HCT116 (cell line): ENCODE measurements around the gene CCNYL1. TPM values are rescaled to one million over a fixed set of nuclear protein-coding genes. Genes with fewer than 3 reads are reported as not detected.
"Not testable (repeated sequence)": the region's sequence is repeated elsewhere in the genome, so short reads cannot be mapped to it uniquely, and the experiment has no call there.

ENCODE experiments used
- ATAC-seq: fragments of 200-7000 bp; cut with Tn5 transposase; 2 replicates; pipeline ENCODE4 v1.9.1; 2020; ENCODE audit warnings: mild to moderate bottlenecking, moderate library complexity
- BruUV-seq: library from RNA; stranded (reverse); fragments of 400-500 nt; replicated peaks from 2 replicates; lab custom pipeline; 2021; lab: Mats Ljungman, UMichigan
- CTCF ChIA-PET: fragments of 300-600 bp; sonication (Branson Sonifier 250); formaldehyde crosslinking; loops from one replicate; lab custom pipeline; 2021; ENCODE audit warnings: antibody characterized with exemption; lab: Charles Lee
- POLR2A ChIA-PET: fragments of 300-600, 350-600 bp; sonication (Branson Sonifier 250); formaldehyde crosslinking; loops from one replicate; lab custom pipeline; 2021; ENCODE audit warnings: antibody characterized with exemption; lab: Charles Lee
- RAD21 ChIA-PET, 2 experiments: fragments of 300-600 bp; sonication (Branson Sonifier 250); formaldehyde crosslinking; loops; one replicate each; lab custom pipeline; 2023; ENCODE audit warnings: low total read pairs in 2 of 2; ENCODE audit not compliant: uncharacterized antibody in 2 of 2, unreplicated experiment in 2 of 2, low non-redundant PET in 1 of 2; lab: Charles Lee
- DNase-seq: peaks from one replicate; pipeline ENCODE4 v3.0.0-alpha.2; 2010; ENCODE audit warnings: low read depth, low spot score
- H2AFZ ChIP-seq: fragments of 200-600 bp; shearing (Covaris generic), sonication (generic); 2 replicates; pipeline ENCODE4 v1.6.1; 2017; ENCODE audit warnings: low read depth, mixed run types, mixed read lengths, antibody characterized with exemption, low read length; ENCODE audit not compliant: poor library complexity, severe bottlenecking
- H3K27ac ChIP-seq: 2 replicates; pipeline ENCODE4 v1.5.1; 2012; ENCODE audit warnings: low read depth, low read length
- H3K27me3 ChIP-seq: fragments of 200-600 bp; sonication (generic); 2 replicates; pipeline ENCODE4 v1.6.1; 2016; ENCODE audit warnings: mixed run types, low read length, mixed read lengths; ENCODE audit not compliant: insufficient read depth
- H3K36me3 ChIP-seq, 2 experiments: fragments of 200-500 bp in 1 of 2; fragments of 200-600 bp in 1 of 2; sonication (Bioruptor generic) in 1 of 2; sonication (generic) in 1 of 2; 2 replicates each; pipeline versions ENCODE4 v1.5.1 to v1.6.1; 2014 to 2016; ENCODE audit warnings: low read length in 2 of 2, inconsistent platforms in 1 of 2, mixed read lengths in 1 of 2, mixed run types in 1 of 2; ENCODE audit not compliant: insufficient read depth in 2 of 2, control insufficient read depth in 1 of 2
- H3K4me1 ChIP-seq, 2 experiments: fragments of 200-600 bp in 1 of 2; sonication (generic) in 1 of 2; 2 replicates each; pipeline versions ENCODE4 v1.5.1 to v1.6.1; 2012 to 2017; ENCODE audit warnings: low read length in 2 of 2, inconsistent platforms in 1 of 2, mild to moderate bottlenecking in 1 of 2, mixed read lengths in 1 of 2, mixed run types in 1 of 2, moderate library complexity in 1 of 2; ENCODE audit not compliant: insufficient read depth in 2 of 2, control insufficient read depth in 1 of 2
- H3K4me2 ChIP-seq: fragments of 200-600 bp; sonication (generic); 2 replicates; pipeline ENCODE4 v1.6.1; 2017; ENCODE audit warnings: mixed run types, low read length, mixed read lengths
- H3K4me3 ChIP-seq, 2 experiments: fragments of 200-600 bp in 1 of 2; sonication (generic) in 1 of 2; replicated peaks in 1 of 2; 2 replicates each; pipeline ENCODE4 v1.5.1; 2011 to 2016; ENCODE audit warnings: low read length in 2 of 2, control low read depth in 1 of 2, low read depth in 1 of 2, mild to moderate bottlenecking in 1 of 2, mixed read lengths in 1 of 2, mixed run types in 1 of 2
- H3K79me2 ChIP-seq: fragments of 200-600 bp; sonication (generic); 2 replicates; pipeline ENCODE4 v1.6.1; 2017; ENCODE audit warnings: mild to moderate bottlenecking, mixed run types, low read length, moderate library complexity, mixed read lengths; ENCODE audit not compliant: insufficient read depth
- H3K9ac ChIP-seq: fragments of 200-600 bp; sonication (generic); 2 replicates; pipeline ENCODE4 v1.6.1; 2016; ENCODE audit warnings: low read length, mixed read lengths
- H3K9me2 ChIP-seq: fragments of 200-600 bp; sonication (generic), shearing (Covaris generic); 2 replicates; pipeline ENCODE4 v1.6.1; 2017; ENCODE audit warnings: mixed run types, mild to moderate bottlenecking, moderate library complexity; ENCODE audit not compliant: insufficient read depth
- H3K9me3 ChIP-seq, 2 experiments: fragments of 200-500 bp in 1 of 2; fragments of 200-600 bp in 1 of 2; sonication (Bioruptor generic) in 1 of 2; sonication (generic) in 1 of 2; 2 replicates each; pipeline ENCODE4 v1.6.1; 2014 to 2017; ENCODE audit warnings: low read length in 2 of 2, mixed read lengths in 2 of 2, inconsistent platforms in 1 of 2, low read depth in 1 of 2, mild to moderate bottlenecking in 1 of 2, mixed run types in 1 of 2, moderate library complexity in 1 of 2; ENCODE audit not compliant: control insufficient read depth in 1 of 2, insufficient read depth in 1 of 2
- H4K20me1 ChIP-seq: fragments of 200-600 bp; sonication (generic), shearing (Covaris generic); 2 replicates; pipeline ENCODE4 v1.6.1; 2017; ENCODE audit warnings: mixed run types, mild to moderate bottlenecking, moderate library complexity; ENCODE audit not compliant: insufficient read depth
- ATF3 ChIP-seq: IDR thresholded peaks from 2 replicates; pipeline ENCODE4 v1.6.1; 2012
- POLR2A ChIP-seq: IDR thresholded peaks from 2 replicates; pipeline ENCODE4 v1.7.0; 2011; ENCODE audit warnings: borderline replicate concordance; ENCODE audit not compliant: insufficient read depth, insufficient read length; ENCODE audit errors: extremely low read depth
- RAD21 ChIP-seq: IDR thresholded peaks from 2 replicates; pipeline ENCODE4 v1.6.1; 2012; ENCODE audit warnings: low read depth, mild to moderate bottlenecking
- REST ChIP-seq: IDR thresholded peaks from 2 replicates; pipeline ENCODE4 v1.6.1; 2012; ENCODE audit warnings: low read depth
- ZFX ChIP-seq: fragments of 450-650 bp; IDR thresholded peaks from 2 replicates; pipeline ENCODE4 v1.6.1; 2017
- intact Hi-C: fragments of 100-400 bp; cut with micrococcal nuclease; formaldehyde crosslinking; loops from 2 replicates; pipeline ENCODE4 v1.10.0; 2022
- total RNA-seq: library from RNA; stranded (reverse); gene quantifications from one replicate; pipeline ENCODE4 v1.2.1, GENCODE V29; 2021; ENCODE audit not compliant: unreplicated experiment
- TF ChIP-seq, protein P1 (sequence below): IDR thresholded peaks from 2 replicates; pipeline ENCODE4 v1.6.1; 2011; ENCODE audit warnings: mild to moderate bottlenecking, low read length, moderate library complexity; ENCODE audit not compliant: insufficient replicate concordance; ENCODE audit errors: extremely low read depth

CCNYL1 gene
- total RNA-seq, 1 experiment from 2014 or later: 14.9 TPM

DNA sequence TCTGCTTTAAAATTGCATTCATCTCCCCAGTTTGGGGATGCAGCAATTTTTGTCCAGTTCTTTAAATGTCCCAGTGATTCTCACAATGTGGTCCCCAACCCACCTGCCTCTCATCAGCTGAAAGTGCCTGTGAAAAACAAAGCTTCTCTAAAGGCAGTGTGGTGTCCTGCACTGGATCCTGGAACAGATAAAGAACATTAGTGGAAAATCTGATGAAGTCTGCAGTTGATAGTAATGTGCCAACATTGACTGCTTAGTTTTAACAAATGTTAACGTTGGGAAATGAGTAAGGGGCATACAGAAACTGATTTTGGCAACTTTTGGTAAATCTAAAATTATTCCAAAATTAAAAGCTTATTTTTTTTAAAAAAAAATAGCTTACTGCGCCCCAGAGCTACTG is 49.0 kb downstream of the CCNYL1 start (continued):
- TF ChIP-seq REST: no peak
- TF ChIP-seq POLR2A: no peak
- TF ChIP-seq ZFX: no peak
- no peak for TF ChIP-seq RAD21
- TF ChIP-seq, protein P1, sequence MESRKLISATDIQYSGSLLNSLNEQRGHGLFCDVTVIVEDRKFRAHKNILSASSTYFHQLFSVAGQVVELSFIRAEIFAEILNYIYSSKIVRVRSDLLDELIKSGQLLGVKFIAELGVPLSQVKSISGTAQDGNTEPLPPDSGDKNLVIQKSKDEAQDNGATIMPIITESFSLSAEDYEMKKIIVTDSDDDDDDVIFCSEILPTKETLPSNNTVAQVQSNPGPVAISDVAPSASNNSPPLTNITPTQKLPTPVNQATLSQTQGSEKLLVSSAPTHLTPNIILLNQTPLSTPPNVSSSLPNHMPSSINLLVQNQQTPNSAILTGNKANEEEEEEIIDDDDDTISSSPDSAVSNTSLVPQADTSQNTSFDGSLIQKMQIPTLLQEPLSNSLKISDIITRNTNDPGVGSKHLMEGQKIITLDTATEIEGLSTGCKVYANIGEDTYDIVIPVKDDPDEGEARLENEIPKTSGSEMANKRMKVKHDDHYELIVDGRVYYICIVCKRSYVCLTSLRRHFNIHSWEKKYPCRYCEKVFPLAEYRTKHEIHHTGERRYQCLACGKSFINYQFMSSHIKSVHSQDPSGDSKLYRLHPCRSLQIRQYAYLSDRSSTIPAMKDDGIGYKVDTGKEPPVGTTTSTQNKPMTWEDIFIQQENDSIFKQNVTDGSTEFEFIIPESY: no peak
- no peak for TF ChIP-seq ATF3

- intact Hi-C loops, H3K36me3 ChIP-seq, ATAC-seq, POLR2A ChIA-PET, H3K9me3 ChIP-seq, H3K27me3 ChIP-seq, H3K4me3 ChIP-seq, H2AFZ ChIP-seq, CTCF ChIA-PET, RAD21 ChIA-PET, H3K9ac ChIP-seq, H3K27ac ChIP-seq, H3K4me1 ChIP-seq, H3K4me2 ChIP-seq, DNase-seq, H3K79me2 ChIP-seq, H3K9me2 ChIP-seq, H4K20me1 ChIP-seq, BruUV-seq: not testable (repeated sequence)
Observed at GRCh38 chr2:207761426-207761825, 50.0 kb downstream of the CCNYL1 start.
